Measurements from ENCODE around the gene TPX2.

TPX2 gene

GRCh38 chr20:31758991-31759390 is 19.9 kb downstream of the TPX2 start:
- no peaks in the 10 kb centered on the region for H3K27me3 ChIP-seq (ENCODE audit: control insufficient read depth in 1 of 2, insufficient read depth in 1 of 2, low read length in 2 of 2)
- H2BK12ac ChIP-seq (ENCODE audit: low read length in 2 of 2) = no peak overlapping the region
- H3K79me1 ChIP-seq (replicated peaks; ENCODE audit: low read length, poor library complexity, severe bottlenecking) = peaks cover 10% of the 10 kb centered on the region
- no peak overlapping the region for H3K18ac ChIP-seq (ENCODE audit: low read depth in 1 of 2, low read length in 2 of 2)
- no peak overlapping the region for H3K9ac ChIP-seq (ENCODE audit: low read length)
- H2AFZ ChIP-seq (ENCODE audit: low read depth, low read length) = no peak overlapping the region
- no peak overlapping the region for H4K91ac ChIP-seq (ENCODE audit: low read length)
- peaks cover 2% of the 10 kb centered on the region for H3K4me1 ChIP-seq (ENCODE audit: control insufficient read depth, insufficient read depth, low read depth, low read length)
- no peak overlapping the region for H2AK5ac ChIP-seq (ENCODE audit: low read length, severe bottlenecking)
- no peak overlapping the region for H2BK120ac ChIP-seq (ENCODE audit: low read depth, low read length)
- DNase-seq = peak; percentile 24
- no peak overlapping the region for H3K4ac ChIP-seq (ENCODE audit: low read depth in 1 of 2, low read length in 2 of 2)
- no peak overlapping the region for H3K23ac ChIP-seq (ENCODE audit: low read length in 2 of 2)
- H3K27ac ChIP-seq (ENCODE audit: low read length, poor library complexity, severe bottlenecking) = no peak overlapping the region
- H4K8ac ChIP-seq (ENCODE audit: low read length) = no peak overlapping the region
- H3K36me3 ChIP-seq (ENCODE audit: control insufficient read depth in 1 of 2, insufficient read depth in 2 of 2, low read depth in 1 of 2, low read length in 2 of 2) = no peaks in the 10 kb centered on the region
- H2BK5ac ChIP-seq (ENCODE audit: low read depth, low read length, poor library complexity, severe bottlenecking) = no peak overlapping the region
- no peak overlapping the region for H3K4me2 ChIP-seq (ENCODE audit: low read length, poor library complexity, severe bottlenecking)
- H3K4me3 ChIP-seq (ENCODE audit: insufficient read depth in 1 of 2, low read depth in 1 of 2, low read length in 2 of 2) = no peak overlapping the region
- no peaks in the 10 kb centered on the region for H3K9me3 ChIP-seq (ENCODE audit: control insufficient read depth, low read length)
- H2BK15ac ChIP-seq (ENCODE audit: low read depth, poor library complexity, severe bottlenecking) = no peak overlapping the region
- no peak overlapping the region for H3K14ac ChIP-seq (ENCODE audit: low read length in 2 of 2)

DNA sequence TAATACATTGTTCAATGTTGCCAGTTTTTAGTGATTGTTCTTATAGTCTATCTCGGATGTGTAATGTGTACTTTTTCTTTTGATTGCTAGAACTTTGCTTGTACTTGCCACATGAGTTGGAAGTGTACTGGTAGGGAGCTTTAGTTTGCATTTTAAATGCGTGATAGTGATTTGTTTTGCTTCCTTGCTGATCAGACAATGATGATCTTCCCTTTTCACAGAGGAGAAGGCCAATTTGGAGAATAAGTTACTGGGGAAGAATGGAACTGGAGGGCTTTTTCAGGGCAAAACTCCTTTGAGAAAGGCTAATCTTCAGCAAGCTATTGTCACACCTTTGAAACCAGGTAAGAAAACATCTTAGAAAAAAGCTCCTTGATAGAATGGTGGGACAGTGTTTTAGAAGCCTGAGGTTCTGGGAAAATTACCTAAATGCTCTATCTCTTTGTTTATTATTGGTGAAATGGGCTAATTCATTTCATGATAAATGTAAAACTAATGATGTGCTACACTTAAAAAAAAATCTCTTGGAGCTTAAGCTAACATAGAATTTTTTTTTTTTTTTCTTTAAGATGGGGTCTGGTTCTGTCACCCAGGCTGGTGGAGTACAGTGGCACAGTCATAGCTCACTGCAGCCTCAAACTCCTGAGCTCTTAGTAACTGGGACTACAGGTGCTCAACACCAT is 20.9 kb downstream of the TPX2 start:
- no peak overlapping the region for H3K27ac ChIP-seq (ENCODE audit: low read length, poor library complexity, severe bottlenecking)
- no peaks in the 10 kb centered on the region for H3K9me3 ChIP-seq (ENCODE audit: control insufficient read depth, low read length)
- H3K79me1 ChIP-seq (replicated peaks; ENCODE audit: low read length, poor library complexity, severe bottlenecking) = peaks cover 13% of the 10 kb centered on the region
- peak overlapping the region; percentile 38 for H2BK15ac ChIP-seq (ENCODE audit: low read depth, poor library complexity, severe bottlenecking)
- no peak overlapping the region for H3K4ac ChIP-seq (ENCODE audit: low read depth in 1 of 2, low read length in 2 of 2)
- no peak overlapping the region for H3K14ac ChIP-seq (ENCODE audit: low read length in 2 of 2)
- no peak overlapping the region for H2AK5ac ChIP-seq (ENCODE audit: low read length, severe bottlenecking)
- peak overlapping the region; percentile 19 for H2BK120ac ChIP-seq (ENCODE audit: low read depth, low read length)
- H4K8ac ChIP-seq (ENCODE audit: low read length) = no peak overlapping the region
- no peak overlapping the region for H3K9ac ChIP-seq (ENCODE audit: low read length)
- no peak for DNase-seq
- no peaks in the 10 kb centered on the region for H3K27me3 ChIP-seq (ENCODE audit: control insufficient read depth in 1 of 2, insufficient read depth in 1 of 2, low read length in 2 of 2)
- H2AFZ ChIP-seq (ENCODE audit: low read depth, low read length) = no peak overlapping the region
- no peak overlapping the region for H3K4me3 ChIP-seq (ENCODE audit: insufficient read depth in 1 of 2, low read depth in 1 of 2, low read length in 2 of 2)
- H3K23ac ChIP-seq (ENCODE audit: low read length in 2 of 2) = no peak overlapping the region
- no peak overlapping the region for H3K4me2 ChIP-seq (ENCODE audit: low read length, poor library complexity, severe bottlenecking)
- H4K91ac ChIP-seq (ENCODE audit: low read length) = no peak overlapping the region
- H2BK5ac ChIP-seq (ENCODE audit: low read depth, low read length, poor library complexity, severe bottlenecking) = no peak overlapping the region
- no peak overlapping the region for H3K18ac ChIP-seq (ENCODE audit: low read depth in 1 of 2, low read length in 2 of 2)
- WGBS = over 99% methylated on average over 2 of the region's 2 CpGs
- H3K36me3 ChIP-seq (ENCODE audit: control insufficient read depth in 1 of 2, insufficient read depth in 2 of 2, low read depth in 1 of 2, low read length in 2 of 2) = no peaks in the 10 kb centered on the region
- H2BK12ac ChIP-seq (ENCODE audit: low read length in 2 of 2) = peak overlapping the region in 1 of 2 experiments; percentile 38
- H3K4me1 ChIP-seq (ENCODE audit: control insufficient read depth, insufficient read depth, low read depth, low read length) = no peaks in the 10 kb centered on the region

GRCh38 chr20:31760519-31761240 is 21.6 kb downstream of the TPX2 start:
- no peak overlapping the region for H2AK5ac ChIP-seq (ENCODE audit: low read length, severe bottlenecking)
- H3K36me3 ChIP-seq (ENCODE audit: control insufficient read depth in 1 of 2, insufficient read depth in 2 of 2, low read depth in 1 of 2, low read length in 2 of 2) = no peaks in the 10 kb centered on the region
- WGBS = 94% methylated on average over 6 of the region's 6 CpGs

DNA sequence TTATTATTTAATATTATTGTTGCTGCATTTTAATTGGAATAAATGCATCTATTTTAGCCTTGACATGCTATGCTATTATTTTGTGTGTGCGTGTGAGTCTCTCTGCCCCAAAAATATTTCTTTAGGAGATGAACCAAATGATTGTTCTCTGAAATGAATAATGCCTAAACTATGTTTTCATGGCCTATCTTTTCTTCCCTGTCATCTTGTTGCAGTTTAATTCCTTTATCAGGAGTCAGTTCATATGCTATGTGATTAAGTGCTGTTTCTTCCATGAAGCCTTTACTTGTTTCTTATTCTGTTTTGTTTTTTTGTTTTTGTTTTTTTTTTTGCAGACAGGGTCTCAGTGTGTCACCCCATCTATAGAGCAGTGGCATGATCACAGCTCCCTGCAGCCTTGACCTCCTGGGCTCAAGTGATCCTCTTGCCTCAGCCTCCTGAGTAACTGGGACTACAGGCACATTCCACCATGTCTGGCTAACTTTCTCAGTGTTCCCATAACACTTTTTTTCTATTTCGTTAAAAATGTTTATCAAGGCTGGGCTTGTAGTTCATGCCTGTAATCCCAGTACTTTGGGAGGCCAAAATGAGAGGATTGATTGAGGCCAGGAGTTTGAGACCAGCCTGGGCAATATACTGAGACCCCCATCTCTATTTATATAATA is 25.7 kb downstream of the TPX2 start:
- DNase-seq = no peak
- Histone ChIP-seq H3K36me3 (ENCODE audit: control insufficient read depth in 1 of 2, insufficient read depth in 2 of 2, low read depth in 1 of 2, low read length in 2 of 2) (no peaks in the 10 kb centered on the region), H3K4me2 (ENCODE audit: low read length, poor library complexity, severe bottlenecking) (no peak overlapping the region), H4K8ac (ENCODE audit: low read length) (no peak overlapping the region), H2AFZ (ENCODE audit: low read depth, low read length) (peak overlapping the region; percentile 52), H2BK12ac (ENCODE audit: low read length in 2 of 2) (no peak overlapping the region), H2BK5ac (ENCODE audit: low read depth, low read length, poor library complexity, severe bottlenecking) (no peak overlapping the region), H3K9ac (ENCODE audit: low read length) (peak overlapping the region; percentile 26), H3K79me1 (replicated peaks; ENCODE audit: low read length, poor library complexity, severe bottlenecking) (peaks cover 23% of the 10 kb centered on the region), H3K23ac (ENCODE audit: low read length in 2 of 2) (peak overlapping the region in 1 of 2 experiments; percentile 89), H3K14ac (ENCODE audit: low read length in 2 of 2) (no peak overlapping the region), H2BK120ac (ENCODE audit: low read depth, low read length) (no peak overlapping the region), H2BK15ac (ENCODE audit: low read depth, poor library complexity, severe bottlenecking) (no peak overlapping the region), H3K9me3 (ENCODE audit: control insufficient read depth, low read length) (no peaks in the 10 kb centered on the region), H3K27ac (ENCODE audit: low read length, poor library complexity, severe bottlenecking) (no peak overlapping the region), H4K91ac (ENCODE audit: low read length) (no peak overlapping the region), H2AK5ac (ENCODE audit: low read length, severe bottlenecking) (no peak overlapping the region), H3K4me1 (ENCODE audit: control insufficient read depth, insufficient read depth, low read depth, low read length) (no peaks in the 10 kb centered on the region), H3K4me3 (ENCODE audit: insufficient read depth in 1 of 2, low read depth in 1 of 2, low read length in 2 of 2) (no peak overlapping the region), H3K18ac (ENCODE audit: low read depth in 1 of 2, low read length in 2 of 2) (no peak overlapping the region), H3K4ac (ENCODE audit: low read depth in 1 of 2, low read length in 2 of 2) (no peak overlapping the region), H3K27me3 (ENCODE audit: control insufficient read depth in 1 of 2, insufficient read depth in 1 of 2, low read length in 2 of 2) (no peaks in the 10 kb centered on the region)
- no CpG with 5 or more reads among the region's 2 CpGs for WGBS

More at GRCh38 chr20:31760519-31761240, 21.6 kb downstream of the TPX2 start:
- no peak overlapping the region for H3K4ac ChIP-seq (ENCODE audit: low read depth in 1 of 2, low read length in 2 of 2)
- H2BK5ac ChIP-seq (ENCODE audit: low read depth, low read length, poor library complexity, severe bottlenecking) = no peak overlapping the region
- no peak overlapping the region for H3K9ac ChIP-seq (ENCODE audit: low read length)
- H3K79me1 ChIP-seq (replicated peaks; ENCODE audit: low read length, poor library complexity, severe bottlenecking) = peaks cover 12% of the 10 kb centered on the region
- DNase-seq = peak; percentile 87
- no peak overlapping the region for H3K18ac ChIP-seq (ENCODE audit: low read depth in 1 of 2, low read length in 2 of 2)
- H3K4me1 ChIP-seq (ENCODE audit: control insufficient read depth, insufficient read depth, low read depth, low read length) = no peaks in the 10 kb centered on the region
- H3K23ac ChIP-seq (ENCODE audit: low read length in 2 of 2) = no peak overlapping the region
- H3K9me3 ChIP-seq (ENCODE audit: control insufficient read depth, low read length) = no peaks in the 10 kb centered on the region
- H3K27me3 ChIP-seq (ENCODE audit: control insufficient read depth in 1 of 2, insufficient read depth in 1 of 2, low read length in 2 of 2) = no peaks in the 10 kb centered on the region
- peak overlapping the region; percentile 38 for H2BK15ac ChIP-seq (ENCODE audit: low read depth, poor library complexity, severe bottlenecking)
- H4K8ac ChIP-seq (ENCODE audit: low read length) = no peak overlapping the region
- peak overlapping the region in 1 of 2 experiments; percentile 38 for H2BK12ac ChIP-seq (ENCODE audit: low read length in 2 of 2)
- no peak overlapping the region for H3K4me2 ChIP-seq (ENCODE audit: low read length, poor library complexity, severe bottlenecking)
- no peak overlapping the region for H4K91ac ChIP-seq (ENCODE audit: low read length)
- H3K4me3 ChIP-seq (ENCODE audit: insufficient read depth in 1 of 2, low read depth in 1 of 2, low read length in 2 of 2) = no peak overlapping the region
- peak overlapping the region; percentile 19 for H2BK120ac ChIP-seq (ENCODE audit: low read depth, low read length)
- H3K27ac ChIP-seq (ENCODE audit: low read length, poor library complexity, severe bottlenecking) = no peak overlapping the region
- no peak overlapping the region for H3K14ac ChIP-seq (ENCODE audit: low read length in 2 of 2)
- no peak overlapping the region for H2AFZ ChIP-seq (ENCODE audit: low read depth, low read length)

Measured in mesenchymal stem cell (in vitro differentiated cells and primary cell).